ENCODE results near the gene RNF32. TPM values are rescaled to one million over a fixed set of nuclear protein-coding genes. Genes with fewer than 3 reads are reported as not detected.

Gene RNF32
- polyA plus RNA-seq, 1 donor (not counting 4 experiments of a cell fraction or from before 2014, with no cell fraction given): 0.34 TPM

DNA sequence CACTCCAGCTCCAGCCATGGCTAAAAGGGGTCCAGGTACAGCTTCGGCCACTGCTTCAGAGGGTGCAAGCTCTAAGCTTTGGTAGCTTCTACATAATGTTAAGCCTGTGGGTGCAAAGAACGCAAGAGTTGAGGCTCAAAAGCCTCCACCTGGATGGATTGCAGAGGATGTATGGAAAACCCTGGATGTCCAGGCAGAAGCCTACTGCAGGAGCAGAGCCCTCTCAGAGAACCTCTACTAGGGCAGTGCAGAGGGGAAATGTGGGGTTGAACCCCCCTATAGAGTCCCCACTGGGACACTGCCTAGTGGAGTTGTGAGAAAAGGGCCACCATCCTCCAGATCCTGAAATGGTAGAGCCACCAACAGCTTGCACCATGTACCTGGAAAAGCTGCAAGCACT lies 10.7 kb upstream of the RNF32 start:
- TF ChIP-seq EZH2 (IDR thresholded peaks at IDR 0.05; ENCODE audit: low read length): no peak
- TF ChIP-seq, protein P1, sequence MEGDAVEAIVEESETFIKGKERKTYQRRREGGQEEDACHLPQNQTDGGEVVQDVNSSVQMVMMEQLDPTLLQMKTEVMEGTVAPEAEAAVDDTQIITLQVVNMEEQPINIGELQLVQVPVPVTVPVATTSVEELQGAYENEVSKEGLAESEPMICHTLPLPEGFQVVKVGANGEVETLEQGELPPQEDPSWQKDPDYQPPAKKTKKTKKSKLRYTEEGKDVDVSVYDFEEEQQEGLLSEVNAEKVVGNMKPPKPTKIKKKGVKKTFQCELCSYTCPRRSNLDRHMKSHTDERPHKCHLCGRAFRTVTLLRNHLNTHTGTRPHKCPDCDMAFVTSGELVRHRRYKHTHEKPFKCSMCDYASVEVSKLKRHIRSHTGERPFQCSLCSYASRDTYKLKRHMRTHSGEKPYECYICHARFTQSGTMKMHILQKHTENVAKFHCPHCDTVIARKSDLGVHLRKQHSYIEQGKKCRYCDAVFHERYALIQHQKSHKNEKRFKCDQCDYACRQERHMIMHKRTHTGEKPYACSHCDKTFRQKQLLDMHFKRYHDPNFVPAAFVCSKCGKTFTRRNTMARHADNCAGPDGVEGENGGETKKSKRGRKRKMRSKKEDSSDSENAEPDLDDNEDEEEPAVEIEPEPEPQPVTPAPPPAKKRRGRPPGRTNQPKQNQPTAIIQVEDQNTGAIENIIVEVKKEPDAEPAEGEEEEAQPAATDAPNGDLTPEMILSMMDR (optimal IDR thresholded peaks at IDR 0.05 in 1 of 3, IDR thresholded peaks at IDR 0.05 in 1 of 3, conservative IDR thresholded peaks at IDR 0.05 in 1 of 3; ENCODE audit: extremely low read depth in 1 of 3, insufficient read depth in 2 of 3, low read length in 3 of 3): no peak
- Histone ChIP-seq H3K27ac (ENCODE audit: control insufficient read depth, insufficient read depth, low read length) (no peak overlapping the region), H3K9me3 (ENCODE audit: control insufficient read depth, low read depth, low read length) (no peaks in the 10 kb centered on the region), H3K4me3 (ENCODE audit: control insufficient read depth in 2 of 3, extremely low read depth in 1 of 3, insufficient read depth in 2 of 3, low read depth in 1 of 3, low read length in 3 of 3) (no peak overlapping the region), H2AFZ (ENCODE audit: control insufficient read depth, low read length) (no peak overlapping the region), H3K9me1 (ENCODE audit: control insufficient read depth, extremely low read depth, insufficient read depth, low read length) (no peaks in the 10 kb centered on the region), H3K4me2 (ENCODE audit: control insufficient read depth, extremely low read depth, insufficient read depth, low read depth, low read length) (no peak overlapping the region), H3K79me2 (ENCODE audit: control insufficient read depth, insufficient read depth, low read length) (no peaks in the 10 kb centered on the region), H3K27me3 (ENCODE audit: control insufficient read depth, extremely low read depth, insufficient read depth, low read length) (no peaks in the 10 kb centered on the region), H4K20me1 (ENCODE audit: control insufficient read depth, extremely low read depth, insufficient read depth, low read length) (no peaks in the 10 kb centered on the region), H3K4me1 (ENCODE audit: control insufficient read depth, extremely low read depth, insufficient read depth, low read length) (no peaks in the 10 kb centered on the region), H3K9ac (ENCODE audit: control insufficient read depth, extremely low read depth, insufficient read depth, low read length) (no peak overlapping the region), H3K36me3 (ENCODE audit: control insufficient read depth in 2 of 2, extremely low read depth in 1 of 2, insufficient read depth in 2 of 2, low read length in 2 of 2) (no peaks in the 10 kb centered on the region)
- dilution Hi-C loops (cut with MboI; ENCODE audit: extremely low pct_ligation_motif_present, low sequenced_read_pairs): no loop called here
- no peak for DNase-seq (ENCODE audit: low read depth, low spot score)
- FAIRE-seq: no peak

DNA sequence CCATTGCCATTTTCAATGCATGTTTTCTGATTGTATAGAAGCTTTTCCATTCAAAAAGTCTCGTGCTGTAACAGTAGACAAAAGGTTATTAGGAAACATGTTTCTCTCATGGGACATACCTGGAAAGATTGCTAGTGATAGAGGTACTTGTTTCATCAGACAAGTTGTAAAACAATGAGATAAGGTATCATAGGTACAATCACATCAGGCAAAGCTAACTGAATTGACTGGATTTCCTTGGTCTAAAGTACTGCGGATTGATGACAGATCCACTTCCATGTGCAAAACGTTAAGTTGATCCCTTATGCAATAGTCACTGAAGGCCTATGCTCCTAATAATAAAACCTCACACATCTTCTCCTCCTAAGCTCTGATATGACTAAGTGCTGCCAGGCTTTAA lies 6.5 kb upstream of the RNF32 start:
- H3K79me2 ChIP-seq (ENCODE audit: control insufficient read depth, insufficient read depth, low read length): no peaks in the 10 kb centered on the region
- FAIRE-seq (no peak), DNase-seq (ENCODE audit: low read depth, low spot score) (no peak)
- no peak overlapping the region for H3K27ac ChIP-seq (ENCODE audit: control insufficient read depth, insufficient read depth, low read length)
- no peaks in the 10 kb centered on the region for H3K4me1 ChIP-seq (ENCODE audit: control insufficient read depth, extremely low read depth, insufficient read depth, low read length)
- TF ChIP-seq, protein P1 (optimal IDR thresholded peaks at IDR 0.05 in 1 of 3, IDR thresholded peaks at IDR 0.05 in 1 of 3, conservative IDR thresholded peaks at IDR 0.05 in 1 of 3; ENCODE audit: extremely low read depth in 1 of 3, insufficient read depth in 2 of 3, low read length in 3 of 3): no peak
- no peak for TF ChIP-seq EZH2 (IDR thresholded peaks at IDR 0.05; ENCODE audit: low read length)
- no peaks in the 10 kb centered on the region for H3K27me3 ChIP-seq (ENCODE audit: control insufficient read depth, extremely low read depth, insufficient read depth, low read length)
- no peaks in the 10 kb centered on the region for H3K9me1 ChIP-seq (ENCODE audit: control insufficient read depth, extremely low read depth, insufficient read depth, low read length)
- no peak overlapping the region for H3K4me3 ChIP-seq (ENCODE audit: control insufficient read depth in 2 of 3, extremely low read depth in 1 of 3, insufficient read depth in 2 of 3, low read depth in 1 of 3, low read length in 3 of 3)
- no peak overlapping the region for H3K4me2 ChIP-seq (ENCODE audit: control insufficient read depth, extremely low read depth, insufficient read depth, low read depth, low read length)
- no peak overlapping the region for H2AFZ ChIP-seq (ENCODE audit: control insufficient read depth, low read length)
- H3K9me3 ChIP-seq (ENCODE audit: control insufficient read depth, low read depth, low read length): no peaks in the 10 kb centered on the region
- H3K9ac ChIP-seq (ENCODE audit: control insufficient read depth, extremely low read depth, insufficient read depth, low read length): no peak overlapping the region
- H3K36me3 ChIP-seq (ENCODE audit: control insufficient read depth in 2 of 2, extremely low read depth in 1 of 2, insufficient read depth in 2 of 2, low read length in 2 of 2): no peaks in the 10 kb centered on the region
- no peaks in the 10 kb centered on the region for H4K20me1 ChIP-seq (ENCODE audit: control insufficient read depth, extremely low read depth, insufficient read depth, low read length)
- dilution Hi-C loops (cut with MboI; ENCODE audit: extremely low pct_ligation_motif_present, low sequenced_read_pairs): no loop called here
